GM13976 (cell line): ENCODE results near the gene ATOSB.
"Not testable (repeated sequence)": the region's sequence is repeated elsewhere in the genome, so short reads cannot be mapped to it uniquely, and the experiment has no call there.

ENCODE experiments used
- DNase-seq: peaks from one replicate; pipeline ENCODE4 v3.0.0; 2012; ENCODE audit warnings: low spot score
- CTCF ChIP-seq: IDR thresholded peaks from 2 replicates; pipeline ENCODE4 v1.5.1; 2012; ENCODE audit warnings: borderline replicate concordance, mild to moderate bottlenecking; ENCODE audit not compliant: insufficient read depth; ENCODE audit errors: extremely low read depth, missing control alignments, control extremely low read depth
- in situ Hi-C: fragments of 300-500 bp; cut with MboI; formaldehyde crosslinking; loops from one replicate; pipeline ENCODE4 v1.12.0; 2022; ENCODE audit warnings: low sequenced_read_pairs, mixed read lengths, inconsistent platforms; ENCODE audit not compliant: unreplicated experiment

Gene ATOSB

GRCh38 chr9:35158501-35159280 lies 43.0 kb upstream of the ATOSB start:
- in situ Hi-C loops = no loop called here
- DNase-seq = no peak
- TF ChIP-seq CTCF = no peak

GRCh38 chr9:35157836-35158235 lies 42.2 kb upstream of the ATOSB start:
- in situ Hi-C loops, DNase-seq: not testable (repeated sequence)

- in situ Hi-C loops = no loop called here
- TF ChIP-seq CTCF = no peak
Measured at GRCh38 chr9:35156781-35157180, 41.1 kb upstream of the ATOSB start.

GRCh38 chr9:35152926-35153325 lies 37.3 kb upstream of the ATOSB start:
- DNase-seq = no peak
- in situ Hi-C loops = no loop called here
- no peak for TF ChIP-seq CTCF

More at GRCh38 chr9:35156781-35157180, 41.1 kb upstream of the ATOSB start:
- DNase-seq = no peak

- DNase-seq, in situ Hi-C loops: not testable (repeated sequence)
Measured at GRCh38 chr9:35147941-35148563, 32.4 kb upstream of the ATOSB start.

- in situ Hi-C loops = no loop called here
- DNase-seq = no peak
- TF ChIP-seq CTCF = no peak
Measured at GRCh38 chr9:35142037-35142436, 26.4 kb upstream of the ATOSB start.

- no peak for TF ChIP-seq CTCF
- in situ Hi-C loops = no loop called here
- DNase-seq = no peak
Measured at GRCh38 chr9:35140093-35140492, 24.4 kb upstream of the ATOSB start.
